Measurements from ENCODE around the gene ZKSCAN1.
"Not testable (repeated sequence)": the region's sequence is repeated elsewhere in the genome, so short reads cannot be mapped to it uniquely, and the experiment has no call there.

The ZKSCAN1 gene

DNA sequence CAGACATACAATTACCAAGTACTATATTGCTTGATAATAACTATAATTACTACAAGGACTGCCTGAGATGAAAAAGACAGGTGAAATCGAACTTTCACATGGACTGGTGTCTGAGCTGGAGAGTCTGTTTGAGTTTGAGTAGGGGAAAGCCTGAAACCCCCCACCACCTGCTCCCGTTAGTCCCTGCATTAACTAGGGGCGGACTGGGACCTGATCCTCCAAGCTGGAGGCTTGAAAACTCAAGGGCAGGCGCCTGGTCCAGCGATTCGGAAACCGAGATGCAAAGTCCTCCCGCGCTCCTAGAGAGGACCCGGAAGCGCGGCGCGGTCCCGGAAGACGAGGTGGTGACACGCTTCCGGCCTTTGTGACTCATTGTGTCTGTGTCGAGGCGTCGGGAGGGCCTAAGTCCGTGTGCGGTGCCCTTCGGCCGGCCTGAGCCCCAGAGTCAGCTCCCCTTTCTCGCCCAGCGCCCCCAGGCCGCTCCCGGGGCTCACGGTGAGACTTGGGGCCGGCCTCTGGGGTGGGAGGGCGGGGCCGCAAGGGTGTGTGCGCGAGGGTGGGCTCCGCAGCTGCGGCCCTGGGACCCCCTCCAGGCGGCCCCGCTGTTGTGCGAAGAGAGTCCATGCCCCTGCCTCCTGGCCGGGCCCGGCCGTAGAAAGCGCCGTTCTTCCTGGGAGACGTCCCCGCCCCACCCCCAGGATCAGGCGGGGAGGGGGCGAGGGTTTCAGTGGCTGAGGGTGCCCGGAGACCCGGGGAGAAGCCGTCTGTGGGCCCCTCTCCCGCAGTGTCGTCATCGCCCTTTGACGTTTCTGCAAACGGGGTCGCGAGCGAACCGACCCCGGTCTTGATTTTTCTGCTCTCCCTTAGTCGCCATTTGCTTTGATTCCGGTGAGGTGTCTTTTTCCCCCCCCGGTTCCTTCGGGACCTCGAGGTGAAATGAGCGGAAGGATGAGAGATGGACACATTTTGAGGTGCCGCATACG, at the start of gene ZKSCAN1:
ZKSCAN1 (plus strand) TSS at position 365 of the 983 bp plus-strand sequence. CDS start 7,911 bp downstream, outside the sequence.
- peak; percentile 95 to 96 for DNase-seq
- no peak for TF ChIP-seq GATA1 (IDR thresholded peaks at IDR 0.05; ENCODE audit: low read depth, low read length)
- peak; percentile 76 for TF ChIP-seq POLR2A (IDR thresholded peaks at IDR 0.05; ENCODE audit: low read length)

DNA sequence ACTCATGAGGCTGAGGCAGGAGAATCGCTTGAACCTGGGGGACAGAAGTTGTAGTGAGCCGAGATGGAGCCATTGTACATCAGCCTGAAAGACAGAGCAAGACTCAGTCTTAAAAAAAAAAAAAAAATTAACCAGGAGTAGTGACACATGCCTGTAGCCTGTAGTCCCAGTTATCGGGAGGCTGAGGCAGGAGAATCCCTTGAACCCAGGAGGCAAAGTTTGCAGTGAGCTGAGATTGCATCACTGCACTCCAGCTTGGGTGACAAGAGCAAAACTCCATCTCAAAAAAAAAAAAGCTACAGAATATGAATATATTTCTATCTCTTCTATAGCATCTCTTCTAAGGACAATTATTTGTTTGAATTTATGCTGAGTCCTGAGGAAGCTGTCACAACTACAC, 46.1 kb upstream of the ZKSCAN1 start:
- TF ChIP-seq GATA1 (IDR thresholded peaks at IDR 0.05; ENCODE audit: low read depth, low read length) = no peak
- no peak for TF ChIP-seq POLR2A (IDR thresholded peaks at IDR 0.05; ENCODE audit: low read length)

DNA sequence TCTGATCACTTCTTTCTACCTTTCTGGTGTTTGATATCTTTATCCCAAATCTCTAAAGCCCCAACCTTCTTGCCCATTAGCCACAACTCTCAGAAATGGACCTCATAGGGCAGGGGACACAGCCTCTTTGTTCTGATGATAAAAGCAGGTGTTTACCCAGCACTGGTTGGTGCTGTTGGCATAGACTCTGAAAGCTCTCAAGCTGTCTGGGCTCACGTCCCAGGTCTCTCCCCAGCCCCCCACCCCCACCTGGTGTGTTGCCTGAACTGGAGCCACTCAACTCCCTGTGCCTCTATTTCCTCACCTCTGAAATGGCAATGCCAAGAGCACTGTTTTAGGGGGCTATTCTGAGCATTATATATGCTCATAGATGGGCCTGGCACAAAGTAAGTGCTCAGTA, 45.6 kb upstream of the ZKSCAN1 start:
- DNase-seq = not testable (repeated sequence)

More for the DNA sequence above, 46.1 kb upstream of the ZKSCAN1 start:
- no peak for DNase-seq

DNA sequence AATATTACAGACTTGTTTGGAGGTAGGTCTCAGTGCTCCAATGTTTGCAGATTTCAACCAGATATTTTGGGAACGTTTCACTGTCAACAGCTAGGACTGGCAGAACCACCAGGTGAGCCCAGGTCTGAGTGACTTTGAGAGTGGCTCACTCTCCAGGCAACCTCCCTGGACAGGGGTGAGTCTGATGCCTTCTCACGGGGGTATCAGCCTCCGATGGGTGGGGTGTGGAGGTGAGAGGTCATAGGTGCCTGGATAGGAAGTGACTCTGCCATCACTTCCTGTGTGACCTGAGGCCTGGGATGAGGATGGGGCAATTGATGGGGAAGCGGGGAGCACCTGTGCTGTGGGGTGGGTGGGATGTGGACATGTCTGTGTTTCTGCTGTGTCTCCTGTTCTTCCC, 44.2 kb upstream of the ZKSCAN1 start:
- TF ChIP-seq POLR2A (IDR thresholded peaks at IDR 0.05; ENCODE audit: low read length) = no peak
- TF ChIP-seq GATA1 (IDR thresholded peaks at IDR 0.05; ENCODE audit: low read depth, low read length) = no peak
- DNase-seq = no peak

DNA sequence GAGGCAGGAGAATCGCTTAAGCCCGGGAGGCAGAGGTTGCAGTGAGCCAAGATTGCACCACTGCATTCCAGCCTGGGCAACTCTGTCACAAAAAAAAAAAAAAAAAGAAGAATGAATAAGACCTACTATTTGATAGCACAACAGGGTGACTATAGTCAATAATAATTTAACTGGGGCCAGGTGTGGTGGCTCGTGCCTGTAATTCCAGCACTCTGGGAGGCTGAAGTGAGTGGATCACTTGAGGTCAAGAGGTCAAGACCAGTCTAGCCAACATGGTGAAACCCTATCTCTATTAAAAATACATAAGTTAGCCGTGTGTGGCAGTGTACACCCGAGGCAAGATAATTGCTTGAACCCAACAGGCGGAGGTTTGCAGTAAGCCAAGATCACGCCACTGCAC, 41.6 kb upstream of the ZKSCAN1 start:
- DNase-seq = not testable (repeated sequence)

DNA sequence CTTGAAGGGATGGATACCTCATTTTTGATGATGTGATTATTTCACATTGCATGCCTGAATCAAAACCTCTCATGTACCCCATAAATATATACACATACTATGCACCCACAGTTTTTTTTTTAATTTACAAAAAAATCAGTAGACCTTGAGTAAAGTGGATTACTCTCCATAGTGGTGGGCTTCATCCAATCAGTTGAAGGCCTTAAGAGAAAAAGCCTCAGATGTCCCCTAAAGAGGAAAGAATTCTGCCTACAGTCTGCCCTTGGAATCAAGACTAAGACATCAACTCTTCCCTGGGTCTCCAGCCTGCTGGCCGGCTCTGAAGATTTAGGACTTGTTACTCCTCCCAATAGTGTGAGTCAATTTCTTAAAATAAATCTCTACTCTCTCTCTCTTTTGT, 40.7 kb upstream of the ZKSCAN1 start:
- no peak for TF ChIP-seq POLR2A (IDR thresholded peaks at IDR 0.05; ENCODE audit: low read length)
- no peak for TF ChIP-seq GATA1 (IDR thresholded peaks at IDR 0.05; ENCODE audit: low read depth, low read length)
- DNase-seq = no peak

DNA sequence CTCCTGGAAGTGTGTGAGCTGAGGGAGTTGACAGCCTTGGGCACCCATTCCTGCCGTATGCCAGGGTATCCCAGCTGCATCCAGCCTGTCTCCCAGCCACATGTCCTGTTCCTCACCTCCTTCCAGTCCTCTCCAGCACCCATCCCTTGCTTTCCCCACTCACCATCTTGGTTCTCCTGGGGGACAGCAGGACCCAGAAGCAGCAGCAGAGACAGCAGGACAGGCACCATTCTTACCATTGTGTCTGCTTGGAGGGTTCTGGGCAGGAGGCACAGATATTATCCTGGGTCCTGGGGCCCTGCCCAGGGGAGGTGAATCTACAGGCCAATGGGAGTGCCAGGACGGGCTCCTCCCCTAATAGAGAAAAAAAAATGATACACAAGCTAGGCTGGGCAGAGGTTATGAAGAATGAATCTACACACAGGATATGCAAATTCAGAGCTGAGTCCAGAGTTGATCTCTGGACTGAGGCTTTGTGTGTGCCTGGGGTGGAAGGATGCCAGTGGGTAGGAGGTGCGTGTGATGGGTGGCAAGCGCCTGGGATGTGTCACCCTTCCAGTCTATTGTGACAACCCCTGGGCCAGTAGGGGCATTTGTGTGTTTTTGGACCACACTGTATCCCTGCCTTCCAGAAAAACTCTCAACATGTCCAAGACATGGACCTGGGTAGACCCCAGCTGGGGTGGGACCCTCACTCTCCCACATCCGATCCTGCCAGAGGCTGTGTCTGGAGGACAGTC, 39.4 kb upstream of the ZKSCAN1 start, which contains the start of gene AZGP1:
AZGP1 (minus strand) TSS at position 250 of the 740 bp plus-strand sequence; CDS start at position 239, 11 bp downstream.
- peak; percentile 10 to 45 for DNase-seq
- no peak for TF ChIP-seq GATA1 (IDR thresholded peaks at IDR 0.05; ENCODE audit: low read depth, low read length)
- TF ChIP-seq POLR2A (IDR thresholded peaks at IDR 0.05; ENCODE audit: low read length) = no peak

DNA sequence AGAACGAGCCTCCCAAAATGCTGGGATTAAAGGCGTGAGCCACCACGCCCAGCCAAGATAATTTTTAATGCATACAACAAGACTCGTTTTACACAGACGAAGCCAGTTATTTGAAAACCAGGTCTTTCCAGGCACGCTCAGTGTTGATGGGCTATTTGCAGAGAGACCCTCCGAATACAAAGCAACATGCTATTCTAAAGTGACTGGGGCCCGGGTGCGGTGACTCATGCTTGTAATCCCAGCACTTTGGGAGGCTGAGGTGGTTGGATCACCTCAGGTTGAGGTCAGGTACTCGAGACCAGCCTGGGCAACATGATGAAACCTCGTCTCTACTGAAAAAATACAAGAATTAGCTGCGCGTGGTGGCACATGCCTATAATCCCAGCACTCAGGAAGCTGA, 38.8 kb upstream of the ZKSCAN1 start:
- no peak for DNase-seq
- TF ChIP-seq GATA1 (IDR thresholded peaks at IDR 0.05; ENCODE audit: low read depth, low read length) = no peak
- no peak for TF ChIP-seq POLR2A (IDR thresholded peaks at IDR 0.05; ENCODE audit: low read length)

DNA sequence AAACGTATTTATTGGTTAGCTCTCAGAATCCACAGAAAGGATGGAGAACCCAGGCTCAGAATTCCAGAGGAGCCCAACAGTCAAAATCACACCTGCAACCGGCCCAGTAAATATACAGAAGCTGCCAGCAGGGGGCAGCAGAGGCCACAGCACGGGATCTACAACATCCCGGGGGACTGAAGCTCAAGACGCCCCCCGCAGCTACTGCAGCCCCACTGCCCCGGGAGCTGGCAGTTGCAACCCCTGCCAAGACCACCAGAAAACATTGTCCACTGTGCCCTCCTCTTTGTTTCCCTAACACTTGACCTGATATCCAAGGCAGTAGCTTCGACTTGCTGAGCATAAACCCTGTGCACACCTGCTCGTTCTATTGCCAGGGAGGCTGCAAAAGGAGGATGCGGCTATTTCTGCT, 35.6 kb upstream of the ZKSCAN1 start:
- DNase-seq = peak; percentile 49 to 76

DNA sequence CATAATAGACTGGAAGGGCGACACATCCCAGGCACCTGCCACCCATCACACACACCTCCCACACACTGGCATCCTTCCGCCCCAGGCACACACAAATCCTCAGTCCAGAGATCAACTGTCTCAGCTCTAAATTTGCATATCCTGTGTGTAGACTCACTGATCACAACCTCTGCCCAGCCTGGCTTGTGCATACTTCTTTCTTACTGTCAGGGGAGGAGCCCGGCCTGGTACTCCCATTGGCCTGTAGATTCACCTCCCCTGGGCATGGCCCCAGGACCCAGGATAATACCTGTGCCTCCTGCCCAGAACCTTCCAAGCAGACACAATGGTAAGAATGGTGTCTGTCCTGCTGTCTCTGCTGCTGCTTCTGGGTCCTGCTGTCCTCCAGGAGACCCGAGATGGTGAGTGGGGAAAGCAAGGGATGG, 34.9 kb upstream of the ZKSCAN1 start:
- not testable (repeated sequence) for DNase-seq

DNA sequence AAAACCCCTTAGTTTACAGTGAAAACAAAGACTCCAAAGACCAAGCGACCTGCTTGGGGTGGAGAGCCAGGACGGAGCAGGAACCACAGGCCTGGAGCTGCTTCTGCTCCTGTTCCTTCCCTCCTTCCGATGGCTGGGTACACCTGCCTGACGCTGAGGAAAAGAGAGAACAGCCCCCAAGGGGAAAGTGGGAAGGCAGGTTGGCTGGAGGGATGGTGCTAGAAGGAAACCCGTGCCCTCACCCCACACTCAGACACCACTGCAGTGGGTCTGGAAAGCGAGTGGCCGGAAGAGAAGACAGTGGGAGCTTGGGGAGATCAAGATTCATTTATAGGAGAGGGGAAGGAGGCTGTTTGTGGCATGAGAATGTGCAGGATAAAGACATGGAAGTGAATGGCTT, 34.3 kb upstream of the ZKSCAN1 start:
- DNase-seq = not testable (repeated sequence)

DNA sequence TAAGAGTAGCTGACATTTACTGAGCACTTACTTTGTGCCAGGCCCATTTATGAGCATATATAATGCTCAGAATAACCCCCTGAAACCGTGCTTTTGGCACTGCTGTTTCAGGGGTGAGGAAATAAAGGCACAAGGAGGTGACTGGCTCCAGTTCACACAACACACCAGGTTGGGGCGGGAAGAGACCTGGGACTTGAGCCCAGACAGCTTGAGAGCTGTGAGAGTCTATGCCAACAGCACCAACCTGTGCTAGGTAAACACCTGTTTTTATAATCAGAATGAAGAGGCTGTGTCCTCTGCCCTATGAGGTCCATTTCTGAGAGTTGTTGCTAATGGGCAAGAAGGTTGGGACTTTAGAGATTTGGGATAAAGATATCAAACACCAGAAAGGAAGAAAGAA, 30.8 kb upstream of the ZKSCAN1 start:
- no peak for DNase-seq
- no peak for TF ChIP-seq GATA1 (IDR thresholded peaks at IDR 0.05; ENCODE audit: low read depth, low read length)
- no peak for TF ChIP-seq POLR2A (IDR thresholded peaks at IDR 0.05; ENCODE audit: low read length)

DNA sequence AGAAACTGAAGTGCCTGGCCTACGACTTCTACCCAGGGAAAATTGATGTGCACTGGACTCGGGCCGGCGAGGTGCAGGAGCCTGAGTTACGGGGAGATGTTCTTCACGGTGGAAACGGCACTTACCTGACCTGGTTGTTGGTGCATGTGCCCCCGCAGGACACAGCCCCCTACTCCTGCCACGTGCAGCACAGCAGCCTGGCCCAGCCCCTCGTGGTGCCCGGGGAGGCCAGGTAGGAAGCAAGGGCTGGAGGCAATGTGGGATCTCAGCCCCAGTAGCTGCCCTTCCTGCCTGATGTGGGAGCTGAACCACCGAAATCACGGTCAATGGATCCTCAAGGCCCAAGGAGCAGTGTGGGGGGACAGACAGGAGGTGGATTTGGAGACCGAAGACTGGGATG, 28.1 kb upstream of the ZKSCAN1 start:
- DNase-seq = not testable (repeated sequence)

DNA sequence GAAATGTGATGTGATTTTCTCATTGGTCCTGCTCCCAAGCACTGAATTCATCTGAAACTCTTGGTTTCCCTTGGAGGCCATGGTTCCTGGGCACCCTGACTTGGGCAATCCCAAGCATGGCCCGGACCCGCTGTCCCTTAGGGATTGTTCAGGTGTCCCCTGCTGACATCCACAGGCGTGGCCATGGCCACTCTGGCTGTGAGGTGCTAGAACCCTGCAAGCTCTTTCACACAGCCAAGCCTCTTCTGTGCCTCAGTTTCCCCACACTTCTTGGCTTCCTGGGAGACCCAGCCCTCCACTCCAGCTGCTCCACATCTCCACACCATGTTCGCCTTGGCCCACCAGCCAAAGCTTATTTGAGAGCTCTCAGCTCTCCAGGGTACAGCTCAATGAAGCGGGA, 27.6 kb upstream of the ZKSCAN1 start:
- DNase-seq = no peak
- no peak for TF ChIP-seq GATA1 (IDR thresholded peaks at IDR 0.05; ENCODE audit: low read depth, low read length)
- TF ChIP-seq POLR2A (IDR thresholded peaks at IDR 0.05; ENCODE audit: low read length) = no peak

DNA sequence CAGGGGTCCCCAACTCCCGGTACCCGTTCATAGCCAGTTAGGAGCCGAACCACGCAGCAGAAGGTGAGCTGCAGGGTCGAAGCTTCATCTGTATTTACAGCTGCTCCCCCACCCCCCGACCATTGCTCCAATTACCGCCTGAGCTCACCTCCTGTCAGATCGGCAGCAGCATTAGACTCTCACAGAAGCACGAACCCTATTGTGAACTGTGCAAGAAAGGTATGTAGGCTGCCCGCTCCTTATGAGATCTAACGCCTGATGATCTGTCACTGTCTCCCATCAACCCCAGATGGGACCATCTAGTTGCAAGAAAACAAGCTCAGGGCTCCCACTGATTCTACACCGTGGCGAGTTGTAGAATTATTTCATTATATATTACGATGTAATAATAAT, 24.9 kb upstream of the ZKSCAN1 start:
- DNase-seq = no peak

DNA sequence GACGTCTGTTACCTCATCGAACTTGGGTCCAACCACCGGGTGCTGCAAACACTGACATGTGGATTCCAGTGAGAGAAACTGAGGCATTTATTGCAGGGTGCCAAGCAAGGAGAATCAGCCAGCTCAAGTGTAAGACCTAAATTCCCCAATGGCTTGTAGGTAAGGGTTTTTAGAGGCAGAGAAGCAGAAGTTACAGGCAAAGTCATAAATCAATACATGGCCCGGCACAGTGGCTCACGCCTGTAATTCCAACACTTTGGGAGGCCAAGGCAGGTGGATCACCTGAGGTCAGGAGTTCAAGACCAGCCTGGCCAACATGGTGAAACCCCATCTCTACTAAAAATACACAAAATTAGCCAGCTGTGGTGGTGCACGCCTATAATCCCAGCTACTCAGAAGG, 23.9 kb upstream of the ZKSCAN1 start:
- DNase-seq = not testable (repeated sequence)

More for the DNA sequence above, 24.9 kb upstream of the ZKSCAN1 start:
- TF ChIP-seq POLR2A (IDR thresholded peaks at IDR 0.05; ENCODE audit: low read length) (no peak), GATA1 (IDR thresholded peaks at IDR 0.05; ENCODE audit: low read depth, low read length) (no peak)

Measured in erythroblast (primary cell).